GM19463 (cell line): Measurements from ENCODE around the gene RBP4.
"Not testable (repeated sequence)": the region's sequence is repeated elsewhere in the genome, so short reads cannot be mapped to it uniquely, and the experiment has no call there.

Experiments
- ATAC-seq: cut with Tn5 transposase; IDR thresholded peaks from one replicate; pipeline ENCODE4 v1.9.1; 2021; ENCODE audit warnings: mild to moderate bottlenecking, moderate library complexity; ENCODE audit not compliant: unreplicated experiment

The RBP4 gene

GRCh38 chr10:93567277-93568104 is 33.5 kb downstream of the RBP4 start:
- ATAC-seq: no peak

- ATAC-seq: no peak
Measured at GRCh38 chr10:93566435-93567276, 34.4 kb downstream of the RBP4 start, which contains the start of gene FFAR4. FFAR4 (plus strand) TSS chr10:93566665; CDS start chr10:93566721, 56 bp downstream.

- ATAC-seq: no peak
Measured at GRCh38 chr10:93565446-93565845, 35.6 kb downstream of the RBP4 start.

- ATAC-seq: no peak
Measured at GRCh38 chr10:93560541-93560940, 40.5 kb downstream of the RBP4 start.

GRCh38 chr10:93559490-93559889 is 41.5 kb downstream of the RBP4 start:
- no peak for ATAC-seq

- peak; percentile 70 for ATAC-seq
Measured at GRCh38 chr10:93554760-93555432, 46.1 kb downstream of the RBP4 start.

- ATAC-seq: no peak
Measured at GRCh38 chr10:93554316-93554663, 46.7 kb downstream of the RBP4 start.

GRCh38 chr10:93553482-93554315 is 47.3 kb downstream of the RBP4 start:
- no peak for ATAC-seq

- ATAC-seq: no peak
Measured at GRCh38 chr10:93552780-93553179, 48.3 kb downstream of the RBP4 start.

GRCh38 chr10:93550606-93551005 is 50.4 kb downstream of the RBP4 start:
- no peak for ATAC-seq

- no peak for ATAC-seq
Measured at GRCh38 chr10:93548376-93549071, 52.5 kb downstream of the RBP4 start.

- ATAC-seq: no peak
Measured at GRCh38 chr10:93547522-93547921, 53.5 kb downstream of the RBP4 start.

GRCh38 chr10:93546995-93547394 is 54.0 kb downstream of the RBP4 start:
- ATAC-seq: not testable (repeated sequence)

- ATAC-seq: no peak
Measured at GRCh38 chr10:93542358-93542791, 58.7 kb downstream of the RBP4 start.
